Measurements from ENCODE around the gene ZNF782.
"Not testable (repeated sequence)": the region's sequence is repeated elsewhere in the genome, so short reads cannot be mapped to it uniquely, and the experiment has no call there.

The ZNF782 gene

GRCh38 chr9:96853781-96854650 lies at the start of gene ZNF782:
Gene ZNF782, minus strand, starts transcription at chr9:96854514. Its CDS starts 2,553 bp downstream, at chr9:96851961.
- TF ChIP-seq CTCF (IDR thresholded peaks at IDR 0.05; ENCODE audit: borderline replicate concordance, insufficient read depth, low read depth, low read length) = no peak
- peak within 1 kb of the TSS; percentile 91 for H3K4me3 ChIP-seq (ENCODE audit: low read depth, low read length)

- not testable (repeated sequence) for H3K4me3 ChIP-seq (ENCODE audit: low read depth, low read length)
Observed at GRCh38 chr9:96900010-96900409, 45.7 kb upstream of the ZNF782 start.

GRCh38 chr9:96892131-96892530 lies 37.8 kb upstream of the ZNF782 start:
- no peak for TF ChIP-seq CTCF (IDR thresholded peaks at IDR 0.05; ENCODE audit: borderline replicate concordance, insufficient read depth, low read depth, low read length)
- H3K4me3 ChIP-seq (ENCODE audit: low read depth, low read length) = no peak overlapping the region

GRCh38 chr9:96888591-96888990 lies 34.3 kb upstream of the ZNF782 start:
- no peak for TF ChIP-seq CTCF (IDR thresholded peaks at IDR 0.05; ENCODE audit: borderline replicate concordance, insufficient read depth, low read depth, low read length)
- H3K4me3 ChIP-seq (ENCODE audit: low read depth, low read length) = no peak overlapping the region

- H3K4me3 ChIP-seq (ENCODE audit: low read depth, low read length) = no peak overlapping the region
- no peak for TF ChIP-seq CTCF (IDR thresholded peaks at IDR 0.05; ENCODE audit: borderline replicate concordance, insufficient read depth, low read depth, low read length)
Observed at GRCh38 chr9:96885424-96885823, 31.1 kb upstream of the ZNF782 start.

- no peak for TF ChIP-seq CTCF (IDR thresholded peaks at IDR 0.05; ENCODE audit: borderline replicate concordance, insufficient read depth, low read depth, low read length)
Observed at GRCh38 chr9:96884443-96884842, 30.1 kb upstream of the ZNF782 start.

GRCh38 chr9:96883922-96884321 lies 29.6 kb upstream of the ZNF782 start:
- no peak overlapping the region for H3K4me3 ChIP-seq (ENCODE audit: low read depth, low read length)
- TF ChIP-seq CTCF (IDR thresholded peaks at IDR 0.05; ENCODE audit: borderline replicate concordance, insufficient read depth, low read depth, low read length) = no peak

More at GRCh38 chr9:96884443-96884842, 30.1 kb upstream of the ZNF782 start:
- H3K4me3 ChIP-seq (ENCODE audit: low read depth, low read length) = no peak overlapping the region

All from GM12875 (cell line).